Dendritic cell treated with granulocyte-macrophage colony-stimulating factor and Interleukin-4, amounts not matched to agents 40 ng/mL and 50 ng/mL, for 4 days (primary cell): Measurements from ENCODE around the gene ANKRD28.

Experiments used
- H3K27ac Mint-ChIP-seq: one replicate; pipeline ENCODE4 v1.8.0; 2022; ENCODE audit warnings: mild to moderate bottlenecking, mixed read lengths
- H3K27me3 Mint-ChIP-seq: one replicate; pipeline ENCODE4 v1.8.0; 2022; ENCODE audit warnings: mild to moderate bottlenecking, mixed read lengths
- H3K36me3 Mint-ChIP-seq: one replicate; pipeline ENCODE4 v1.8.0; 2022; ENCODE audit warnings: low read depth, mixed read lengths
- H3K4me1 Mint-ChIP-seq: one replicate; pipeline ENCODE4 v1.8.0; 2022; ENCODE audit warnings: low read depth, mixed read lengths
- H3K4me3 Mint-ChIP-seq: one replicate; pipeline ENCODE4 v1.8.0; 2022; ENCODE audit warnings: mild to moderate bottlenecking, moderate library complexity, mixed read lengths
- H3K9me3 Mint-ChIP-seq: one replicate; pipeline ENCODE4 v1.8.0; 2022; ENCODE audit warnings: mixed read lengths
- intact Hi-C: fragments of 100-400 bp; cut with micrococcal nuclease; formaldehyde crosslinking; loops from one replicate; pipeline ENCODE4 v1.15.0; 2022

ANKRD28 gene

DNA sequence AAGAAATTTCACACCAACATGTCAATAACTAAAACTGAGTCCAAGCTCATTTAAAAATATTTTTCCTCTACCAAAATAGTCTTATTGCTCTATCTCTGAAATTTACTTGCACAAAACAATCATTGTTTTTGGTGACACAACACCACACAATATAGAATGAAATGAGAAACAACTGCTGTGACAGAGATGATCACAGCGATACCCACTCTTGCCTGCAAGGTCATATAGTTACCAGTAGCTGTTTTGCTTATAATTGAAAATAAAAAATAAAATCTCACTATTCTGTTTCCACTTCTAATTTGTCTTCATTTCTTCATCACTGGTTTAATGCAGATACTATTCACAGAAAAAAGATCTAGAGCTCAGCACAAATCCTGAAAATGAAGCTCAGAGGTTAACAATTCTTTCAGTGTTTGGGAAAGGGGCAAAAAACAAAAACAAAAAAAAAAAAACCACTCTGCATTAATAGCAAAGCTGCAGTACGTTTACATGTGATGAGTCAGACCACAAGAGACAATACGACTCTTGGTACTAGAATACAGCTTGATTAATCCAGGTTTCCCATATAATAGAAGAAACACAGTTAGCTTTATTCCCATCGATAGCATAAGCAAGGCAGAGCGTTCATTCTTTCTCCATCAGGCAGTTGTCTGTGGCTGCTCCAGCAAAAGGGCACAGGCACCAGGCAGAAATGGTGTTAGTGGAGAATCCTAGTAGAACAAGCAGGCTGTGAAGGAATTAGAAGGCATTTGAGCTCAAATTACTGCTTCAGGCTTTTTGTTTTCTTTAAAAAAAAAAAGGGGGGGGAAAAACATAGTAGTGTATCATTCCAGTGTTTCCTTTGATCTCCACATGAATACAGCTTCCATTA, 773 bp downstream of the ANKRD28 start:
- Mint-ChIP-seq H3K4me3 (peak overlapping the region; percentile 72), H3K4me1 (peaks cover 37% of the 10 kb centered on the region)
- intact Hi-C loops, result no loop called here

DNA sequence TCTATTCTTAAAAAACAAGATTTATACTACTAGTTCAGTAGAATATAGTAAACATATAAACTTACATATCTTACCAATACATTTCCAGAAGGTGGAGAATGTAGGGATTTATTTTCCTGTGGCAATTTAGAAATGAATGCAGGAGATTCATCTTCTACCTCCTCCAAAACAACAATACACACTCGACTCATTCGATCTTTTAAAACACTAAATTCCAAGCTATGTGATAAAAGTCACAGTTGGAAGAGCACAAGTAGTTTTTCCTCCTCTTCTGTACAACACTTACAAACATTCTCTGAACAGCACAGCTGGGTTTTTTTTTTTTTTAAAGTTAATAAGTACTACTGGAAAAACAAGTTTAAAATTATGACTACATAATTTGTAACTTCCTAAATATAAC, 1.4 kb downstream of the ANKRD28 start:
- peak overlapping the region; percentile 45 for H3K4me3 Mint-ChIP-seq
- intact Hi-C loops, result no loop called here
- peak overlapping the region; percentile 90 for H3K27ac Mint-ChIP-seq
- H3K27me3 Mint-ChIP-seq, result no peaks in the 10 kb centered on the region
- peaks cover 30% of the 10 kb centered on the region for H3K4me1 Mint-ChIP-seq
- no peaks in the 10 kb centered on the region for H3K9me3 Mint-ChIP-seq
- no peaks in the 10 kb centered on the region for H3K36me3 Mint-ChIP-seq

More for the DNA sequence above, 773 bp downstream of the ANKRD28 start:
- peak overlapping the region; percentile 90 for H3K27ac Mint-ChIP-seq
- no peaks in the 10 kb centered on the region for H3K27me3 Mint-ChIP-seq
- no peaks in the 10 kb centered on the region for H3K36me3 Mint-ChIP-seq
- no peaks in the 10 kb centered on the region for H3K9me3 Mint-ChIP-seq

DNA sequence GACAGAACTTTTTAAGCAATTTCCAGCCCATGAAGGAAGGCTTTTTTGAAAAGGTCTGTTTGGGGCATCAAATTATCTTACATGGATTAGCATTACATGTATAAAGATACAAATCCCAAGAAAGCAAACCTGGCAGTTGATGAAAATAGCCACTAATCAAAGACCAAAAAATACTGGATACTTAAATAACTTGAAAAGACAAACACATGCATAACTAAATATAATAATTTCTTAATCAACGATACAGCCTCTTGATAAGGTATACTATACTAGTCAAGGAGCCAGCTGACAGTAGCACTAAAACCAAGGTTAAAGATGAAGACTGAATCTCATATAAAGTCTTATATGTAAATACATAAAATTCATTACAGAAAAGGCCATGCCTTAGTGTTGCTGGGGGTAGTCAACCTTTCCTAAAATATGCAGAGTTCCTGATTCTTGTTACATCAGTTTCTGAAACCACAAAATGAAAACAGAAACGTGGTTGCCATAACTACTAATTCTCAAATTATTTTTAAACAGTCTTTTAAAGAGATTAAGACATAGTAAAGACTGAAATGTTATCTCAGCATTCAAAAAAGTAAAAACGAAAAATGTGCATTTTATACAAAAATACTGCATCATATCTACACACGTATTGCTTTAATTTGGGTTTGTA, 2.0 kb downstream of the ANKRD28 start:
- peaks cover 27% of the 10 kb centered on the region for H3K4me1 Mint-ChIP-seq
- no peaks in the 10 kb centered on the region for H3K36me3 Mint-ChIP-seq
- peak overlapping the region; percentile 90 for H3K27ac Mint-ChIP-seq
- H3K9me3 Mint-ChIP-seq, result no peaks in the 10 kb centered on the region
- H3K4me3 Mint-ChIP-seq, result no peak overlapping the region
- H3K27me3 Mint-ChIP-seq, result no peaks in the 10 kb centered on the region
- intact Hi-C loops, result no loop called here

DNA sequence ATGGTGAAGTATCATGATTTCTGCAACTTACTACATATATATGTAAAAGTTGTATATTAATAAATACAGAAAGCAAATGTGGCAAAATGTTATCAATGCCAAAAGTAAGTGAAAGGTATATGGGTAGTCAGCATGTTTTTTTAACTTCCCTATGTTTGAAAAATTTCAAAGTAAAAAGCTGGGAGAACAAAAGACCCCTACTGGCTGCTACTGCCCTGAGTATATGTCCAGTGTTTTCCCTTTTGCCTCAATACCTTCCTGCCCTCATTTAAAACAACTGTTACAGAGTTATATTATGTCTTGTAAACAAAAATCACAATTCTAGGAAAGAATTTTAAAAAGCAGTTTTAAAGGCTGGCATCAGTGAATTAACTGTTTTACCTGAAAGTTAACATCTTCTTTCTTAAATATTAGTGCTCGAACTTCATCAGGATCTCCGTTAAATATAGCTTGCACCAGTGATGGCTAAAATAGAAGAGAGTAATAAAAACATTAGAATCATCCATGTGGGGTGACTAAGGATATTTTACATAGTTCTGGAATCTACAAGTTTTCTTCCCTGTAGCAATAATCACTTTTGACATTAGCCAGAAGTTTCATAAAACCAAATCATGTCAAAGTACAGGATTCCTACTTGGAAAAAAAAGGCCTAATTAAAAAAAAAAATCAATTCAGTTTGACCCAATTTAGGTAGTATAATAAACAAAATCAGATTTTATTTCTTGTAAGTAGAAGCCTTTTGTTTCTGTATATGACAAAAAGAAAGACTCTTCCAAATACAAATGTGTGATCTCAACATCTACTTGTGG, 2.7 kb downstream of the ANKRD28 start:
- intact Hi-C loops, result no loop called here
- Mint-ChIP-seq H3K9me3 (no peaks in the 10 kb centered on the region), H3K27me3 (no peaks in the 10 kb centered on the region), H3K27ac (no peak overlapping the region), H3K4me1 (peaks cover 27% of the 10 kb centered on the region), H3K36me3 (no peaks in the 10 kb centered on the region), H3K4me3 (no peak overlapping the region)

DNA sequence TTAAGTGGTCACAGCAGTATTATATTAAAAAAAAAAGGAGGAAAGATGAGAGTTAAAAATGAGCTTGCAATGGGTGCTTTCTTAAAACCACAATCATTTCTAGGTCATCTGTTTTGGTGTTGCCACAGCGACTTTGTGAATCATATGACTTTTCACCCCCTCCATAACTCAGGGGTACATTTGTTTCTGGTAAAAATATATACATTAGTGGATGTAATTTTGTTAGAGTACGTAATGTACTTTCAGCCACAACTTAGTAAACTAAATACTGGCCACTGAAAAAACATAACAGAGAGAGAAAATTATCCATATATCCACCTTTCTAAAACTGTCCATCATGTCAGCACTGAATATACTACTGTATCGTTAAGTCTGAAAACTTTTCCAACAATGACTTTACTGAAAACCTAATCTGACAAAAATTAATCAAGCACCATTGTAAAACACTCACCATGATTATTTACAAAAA, 3.4 kb downstream of the ANKRD28 start:
- no peaks in the 10 kb centered on the region for H3K27me3 Mint-ChIP-seq
- intact Hi-C loops, result no loop called here
- no peak overlapping the region for H3K27ac Mint-ChIP-seq
- no peak overlapping the region for H3K4me3 Mint-ChIP-seq
- peaks cover 32% of the 10 kb centered on the region for H3K4me1 Mint-ChIP-seq
- no peaks in the 10 kb centered on the region for H3K36me3 Mint-ChIP-seq
- H3K9me3 Mint-ChIP-seq, result no peaks in the 10 kb centered on the region

DNA sequence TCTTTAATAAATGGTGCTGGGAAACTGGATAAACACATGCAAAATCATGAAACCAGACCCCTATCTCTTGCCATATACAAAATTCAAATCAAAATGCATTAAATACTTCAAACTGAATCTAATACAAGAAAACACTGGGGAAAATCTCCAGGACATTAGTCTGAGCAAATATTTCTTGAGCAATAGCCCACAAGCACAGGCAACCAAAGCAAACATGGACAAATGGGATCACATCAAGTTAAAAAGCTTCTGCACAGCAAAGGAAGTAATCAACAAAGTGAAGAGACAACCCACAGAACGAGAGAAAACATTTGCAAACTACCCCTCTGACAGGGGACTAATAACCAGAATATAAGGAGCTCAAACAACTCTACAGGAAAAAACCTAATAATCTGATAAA, 6.3 kb downstream of the ANKRD28 start:
- no peaks in the 10 kb centered on the region for H3K36me3 Mint-ChIP-seq
- no peak overlapping the region for H3K27ac Mint-ChIP-seq
- no peaks in the 10 kb centered on the region for H3K9me3 Mint-ChIP-seq
- intact Hi-C loops, result no loop called here
- H3K4me1 Mint-ChIP-seq, result peaks cover 18% of the 10 kb centered on the region
- no peak overlapping the region for H3K4me3 Mint-ChIP-seq
- H3K27me3 Mint-ChIP-seq, result no peaks in the 10 kb centered on the region

DNA sequence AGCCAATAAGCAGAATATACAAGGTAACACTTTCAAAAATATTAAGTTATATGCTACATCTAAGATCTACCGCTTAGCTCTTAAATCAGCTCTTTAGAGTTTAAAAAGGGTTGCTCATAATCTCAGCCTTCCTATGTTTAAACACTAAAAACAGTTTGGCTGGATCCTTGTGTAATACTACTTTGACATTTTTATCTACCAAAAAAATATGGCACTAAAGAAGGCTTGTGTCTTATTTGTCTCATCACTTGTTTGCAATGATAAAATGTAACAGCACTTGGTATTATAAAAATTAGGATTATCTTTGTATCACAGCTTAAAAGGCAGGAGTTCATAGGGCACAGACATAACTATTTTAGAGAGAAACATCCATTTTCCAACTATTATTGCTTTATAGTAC, 9.8 kb downstream of the ANKRD28 start:
- H3K4me3 Mint-ChIP-seq, result no peak overlapping the region
- H3K27me3 Mint-ChIP-seq, result no peaks in the 10 kb centered on the region
- H3K9me3 Mint-ChIP-seq, result no peaks in the 10 kb centered on the region
- intact Hi-C loops, result no loop called here
- peaks cover 23% of the 10 kb centered on the region for H3K4me1 Mint-ChIP-seq
- no peaks in the 10 kb centered on the region for H3K36me3 Mint-ChIP-seq
- no peak overlapping the region for H3K27ac Mint-ChIP-seq

DNA sequence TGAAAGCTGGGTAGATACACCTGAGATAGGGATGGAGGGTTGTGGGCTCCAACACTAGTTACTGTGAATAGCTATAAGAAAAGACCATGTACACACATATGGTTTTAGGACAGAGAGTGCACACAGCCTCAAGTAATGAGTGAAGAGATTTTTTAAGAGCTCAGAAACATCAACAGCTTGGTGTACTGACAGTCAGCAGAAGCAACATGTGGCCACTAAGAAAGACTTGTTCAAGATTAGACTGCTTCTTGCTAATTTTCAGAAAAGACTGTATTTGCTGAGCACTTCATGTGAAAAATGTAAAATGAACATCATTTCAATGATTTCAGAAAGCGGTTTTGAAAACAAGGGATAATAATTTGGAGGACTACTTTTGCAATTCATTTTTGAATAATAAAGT, 10.3 kb downstream of the ANKRD28 start:
- Mint-ChIP-seq H3K9me3 (no peaks in the 10 kb centered on the region), H3K4me1 (peaks cover 25% of the 10 kb centered on the region), H3K27ac (no peak overlapping the region), H3K4me3 (no peak overlapping the region), H3K27me3 (no peaks in the 10 kb centered on the region), H3K36me3 (no peaks in the 10 kb centered on the region)
- intact Hi-C loops, result no loop called here

DNA sequence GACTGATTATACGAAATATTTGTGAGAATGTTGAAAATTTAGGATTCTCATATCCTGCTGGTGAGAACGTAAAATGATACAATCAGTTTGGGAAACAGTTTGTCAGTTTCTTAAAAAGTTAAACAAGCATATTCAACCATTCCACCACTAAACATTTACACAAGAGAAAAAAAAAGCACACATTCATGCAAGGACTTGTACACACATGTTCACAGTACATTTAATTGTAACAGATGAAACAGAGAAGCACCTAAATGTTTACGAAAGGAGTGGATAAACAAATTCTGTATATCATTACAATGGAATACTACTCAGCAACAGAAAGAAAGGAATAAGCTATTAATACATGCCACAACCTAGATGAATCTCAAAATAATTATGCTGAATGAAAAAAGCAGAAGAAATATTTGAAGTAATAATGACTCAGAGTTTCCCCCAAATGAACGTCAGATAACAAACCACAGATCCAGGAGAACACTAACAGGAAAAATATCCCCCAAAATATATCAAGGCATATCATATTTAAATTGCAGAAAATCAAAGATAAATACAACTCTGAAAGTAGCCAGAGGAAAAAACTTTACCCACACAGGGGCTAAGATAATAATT, 14.3 kb downstream of the ANKRD28 start:
- Mint-ChIP-seq H3K9me3 (no peaks in the 10 kb centered on the region), H3K36me3 (no peaks in the 10 kb centered on the region), H3K27ac (peak overlapping the region; percentile 43), H3K4me3 (no peak overlapping the region), H3K4me1 (peaks cover 15% of the 10 kb centered on the region), H3K27me3 (no peaks in the 10 kb centered on the region)
- intact Hi-C loops, result no loop called here

DNA sequence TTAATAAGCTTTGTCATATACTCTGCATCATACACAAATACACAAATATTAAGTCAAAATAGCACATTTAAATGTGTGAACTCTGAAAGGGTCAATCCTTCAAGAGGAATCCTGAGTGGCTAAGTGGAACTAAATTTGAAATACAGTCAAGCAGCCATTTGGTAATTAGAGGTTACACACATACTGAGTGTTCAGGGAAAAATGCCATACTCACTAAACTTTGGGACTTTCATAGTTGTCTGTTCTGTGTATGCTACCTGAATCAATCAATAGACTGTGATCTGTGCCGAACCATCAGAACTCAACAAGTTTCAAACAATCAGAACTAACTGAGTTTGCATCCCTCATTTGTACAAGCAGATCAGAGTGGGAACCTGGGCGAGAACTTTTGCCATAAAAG, 15.3 kb downstream of the ANKRD28 start:
- H3K36me3 Mint-ChIP-seq, result no peaks in the 10 kb centered on the region
- H3K27ac Mint-ChIP-seq, result peak overlapping the region; percentile 39
- H3K4me1 Mint-ChIP-seq, result peaks cover 15% of the 10 kb centered on the region
- no peaks in the 10 kb centered on the region for H3K9me3 Mint-ChIP-seq
- no peaks in the 10 kb centered on the region for H3K27me3 Mint-ChIP-seq
- H3K4me3 Mint-ChIP-seq, result no peak overlapping the region
- intact Hi-C loops, result no loop called here

DNA sequence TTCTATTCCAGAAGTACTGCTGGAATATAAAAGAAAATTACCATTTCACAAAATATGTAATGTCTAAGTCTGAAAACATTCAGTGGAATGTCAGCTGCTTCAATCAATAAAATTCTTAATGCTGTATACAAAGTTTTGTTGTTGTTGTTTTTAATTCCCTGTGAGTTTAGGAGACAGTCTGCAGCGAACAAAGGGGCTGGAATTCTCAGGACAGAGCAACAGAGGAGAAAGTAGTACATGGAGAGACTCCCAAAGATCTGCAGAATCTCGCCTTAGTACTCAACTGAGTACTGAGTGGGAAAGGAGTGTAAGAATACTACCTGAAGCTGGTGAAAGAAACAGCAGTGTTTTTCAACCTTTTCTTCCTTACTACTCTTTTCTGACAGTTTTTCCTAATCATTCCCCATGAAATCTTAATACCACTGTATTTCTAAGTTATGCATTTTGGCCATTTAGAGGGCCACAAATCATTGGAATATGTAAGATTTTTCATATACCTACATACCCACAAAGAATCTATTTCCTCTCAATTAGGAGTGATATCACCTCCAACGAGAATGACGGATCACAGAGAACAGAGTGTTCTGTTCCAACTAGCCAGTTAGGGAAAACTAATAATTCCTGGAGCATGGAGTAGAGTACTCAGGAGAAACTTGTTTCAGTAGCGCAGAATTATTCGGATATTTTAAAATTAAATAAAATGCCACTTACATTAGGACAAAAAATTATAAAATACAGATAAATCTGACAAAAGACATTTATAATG, 16.0 kb downstream of the ANKRD28 start:
- Mint-ChIP-seq H3K36me3 (no peaks in the 10 kb centered on the region), H3K9me3 (no peaks in the 10 kb centered on the region)
- intact Hi-C loops, result no loop called here

DNA sequence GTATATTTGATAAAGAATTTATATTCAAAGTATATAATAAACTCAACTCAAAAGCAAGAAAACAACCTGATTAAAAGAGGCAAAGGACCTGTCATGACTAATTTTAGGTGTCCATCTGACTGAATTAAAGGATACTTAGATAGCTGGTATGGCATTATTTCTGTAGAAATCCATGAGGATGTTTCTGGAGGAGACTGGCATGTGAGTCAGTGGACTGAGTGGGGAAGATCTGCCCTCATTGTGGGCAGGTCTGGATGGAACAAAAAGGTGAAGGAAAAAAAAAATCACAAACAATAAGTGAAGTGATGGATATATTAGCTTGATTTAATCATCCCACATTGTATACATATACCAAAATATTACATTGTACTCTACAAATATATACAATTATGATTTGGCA, 16.6 kb downstream of the ANKRD28 start:
- Mint-ChIP-seq H3K4me1 (peaks cover 15% of the 10 kb centered on the region), H3K36me3 (no peaks in the 10 kb centered on the region), H3K9me3 (no peaks in the 10 kb centered on the region), H3K4me3 (no peak overlapping the region), H3K27me3 (no peaks in the 10 kb centered on the region), H3K27ac (no peak overlapping the region)
- intact Hi-C loops, result no loop called here

More for the DNA sequence above, 16.0 kb downstream of the ANKRD28 start:
- Mint-ChIP-seq H3K4me3 (no peak overlapping the region), H3K27ac (no peak overlapping the region), H3K4me1 (peaks cover 15% of the 10 kb centered on the region), H3K27me3 (no peaks in the 10 kb centered on the region)

DNA sequence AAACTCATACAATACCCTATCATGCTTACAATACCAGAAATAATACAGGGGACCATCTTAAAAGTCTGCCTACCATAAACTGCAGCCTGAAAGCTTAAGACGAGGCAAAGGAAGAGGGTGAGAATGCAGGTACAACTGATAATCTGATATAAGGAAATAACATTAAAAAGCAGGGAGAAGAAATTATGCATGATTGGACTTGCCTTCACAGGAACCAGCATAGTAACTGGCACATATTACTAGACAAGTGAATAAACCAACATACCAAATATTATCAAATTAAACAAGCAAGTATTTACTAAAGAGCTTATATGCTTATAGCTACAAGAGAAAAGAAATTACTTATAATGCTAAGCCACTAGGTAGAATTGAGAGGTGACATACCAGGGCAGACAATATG, 18.7 kb downstream of the ANKRD28 start:
- Mint-ChIP-seq H3K27ac (no peak overlapping the region), H3K4me1 (peaks cover 14% of the 10 kb centered on the region), H3K4me3 (no peak overlapping the region), H3K36me3 (no peaks in the 10 kb centered on the region), H3K27me3 (no peaks in the 10 kb centered on the region), H3K9me3 (no peaks in the 10 kb centered on the region)
- intact Hi-C loops, result no loop called here
